ENCODE data around the gene GPATCH8. TPM values are rescaled to one million over a fixed set of nuclear protein-coding genes. Genes with fewer than 3 reads are reported as not detected.
"Not testable (repeated sequence)": the region's sequence is repeated elsewhere in the genome, so short reads cannot be mapped to it uniquely, and the experiment has no call there.

The GPATCH8 gene
- total RNA-seq, 4 donors from 2014 or later = 31.3 to 63.9 (median 43.4) TPM

GRCh38 chr17:44541884-44542581 lies 38.8 kb upstream of the GPATCH8 start:
- no peak overlapping the region for H3K27ac ChIP-seq
- peak in 1 of 2 donors; percentile 62 for DNase-seq (ENCODE audit: low spot score in 2 of 2)
- H3K4me1 ChIP-seq = no peaks in the 10 kb centered on the region
- peaks cover 52% of the 10 kb centered on the region for H3K27me3 ChIP-seq
- no peaks in the 10 kb centered on the region for H3K9me3 ChIP-seq
- no peak overlapping the region for H3K4me3 ChIP-seq
- WGBS = 65% methylated on average over 8 of the region's 8 CpGs
- TF ChIP-seq POLR2AphosphoS5 (IDR thresholded peaks at IDR 0.05) (no peak), CTCF (IDR thresholded peaks at IDR 0.05) (no peak), POLR2A (IDR thresholded peaks at IDR 0.05) (no peak), EP300 (IDR thresholded peaks at IDR 0.05) (no peak)
- H3K36me3 ChIP-seq = no peaks in the 10 kb centered on the region

GRCh38 chr17:44540246-44541084 lies 37.3 kb upstream of the GPATCH8 start:
- DNase-seq (ENCODE audit: low spot score in 2 of 2) = no peak
- WGBS = 85% methylated on average over 11 of the region's 11 CpGs

GRCh38 chr17:44539673-44540072 lies 36.5 kb upstream of the GPATCH8 start:
- no peaks in the 10 kb centered on the region for H3K36me3 ChIP-seq
- no peak for DNase-seq (ENCODE audit: low spot score in 2 of 2)
- peaks cover 42% of the 10 kb centered on the region for H3K27me3 ChIP-seq
- 50% methylated on average over 15 of the region's 15 CpGs for WGBS
- no peaks in the 10 kb centered on the region for H3K4me1 ChIP-seq
- H3K27ac ChIP-seq = no peak overlapping the region
- TF ChIP-seq POLR2A (IDR thresholded peaks at IDR 0.05) (no peak), EP300 (IDR thresholded peaks at IDR 0.05) (no peak), CTCF (IDR thresholded peaks at IDR 0.05) (no peak), POLR2AphosphoS5 (IDR thresholded peaks at IDR 0.05) (no peak)
- no peak overlapping the region for H3K4me3 ChIP-seq
- no peaks in the 10 kb centered on the region for H3K9me3 ChIP-seq

More at GRCh38 chr17:44540246-44541084, 37.3 kb upstream of the GPATCH8 start:
- Histone ChIP-seq H3K4me3 (no peak overlapping the region), H3K36me3 (no peaks in the 10 kb centered on the region), H3K27ac (no peak overlapping the region), H3K4me1 (no peaks in the 10 kb centered on the region), H3K9me3 (no peaks in the 10 kb centered on the region), H3K27me3 (peaks cover 46% of the 10 kb centered on the region)
- TF ChIP-seq EP300 (IDR thresholded peaks at IDR 0.05) = no peak
- no peak for TF ChIP-seq POLR2A (IDR thresholded peaks at IDR 0.05)
- TF ChIP-seq POLR2AphosphoS5 (IDR thresholded peaks at IDR 0.05) = no peak
- no peak for TF ChIP-seq CTCF (IDR thresholded peaks at IDR 0.05)

GRCh38 chr17:44537922-44538321 lies 34.7 kb upstream of the GPATCH8 start:
- 93% methylated on average over 3 of the region's 3 CpGs for WGBS
- H3K4me3 ChIP-seq; H3K36me3 ChIP-seq; H3K27ac ChIP-seq; H3K4me1 ChIP-seq; DNase-seq (ENCODE audit: low spot score in 2 of 2); H3K9me3 ChIP-seq: not testable (repeated sequence)
- peaks cover 26% of the 10 kb centered on the region for H3K27me3 ChIP-seq

- TF ChIP-seq POLR2AphosphoS5 (IDR thresholded peaks at IDR 0.05) (no peak), CTCF (IDR thresholded peaks at IDR 0.05) (no peak), EP300 (IDR thresholded peaks at IDR 0.05) (no peak), POLR2A (IDR thresholded peaks at IDR 0.05) (no peak)
- Histone ChIP-seq H3K4me1 (peaks cover 10% of the 10 kb centered on the region), H3K27ac (peak overlapping the region; percentile 48), H3K4me3 (no peak overlapping the region), H3K27me3 (peaks cover 16% of the 10 kb centered on the region), H3K36me3 (no peaks in the 10 kb centered on the region), H3K9me3 (no peaks in the 10 kb centered on the region)
- DNase-seq (ENCODE audit: low spot score in 2 of 2) = no peak
- 62% methylated on average over 12 of the region's 12 CpGs for WGBS
Observed at GRCh38 chr17:44536090-44536953, 33.1 kb upstream of the GPATCH8 start.
